DMS153 (cell line): ENCODE results near the gene CHTF18.

Source experiments
- DNase-seq: peaks from one replicate; lab custom pipeline; 2025; lab: John Stamatoyannopoulos, UW

The CHTF18 gene

DNA sequence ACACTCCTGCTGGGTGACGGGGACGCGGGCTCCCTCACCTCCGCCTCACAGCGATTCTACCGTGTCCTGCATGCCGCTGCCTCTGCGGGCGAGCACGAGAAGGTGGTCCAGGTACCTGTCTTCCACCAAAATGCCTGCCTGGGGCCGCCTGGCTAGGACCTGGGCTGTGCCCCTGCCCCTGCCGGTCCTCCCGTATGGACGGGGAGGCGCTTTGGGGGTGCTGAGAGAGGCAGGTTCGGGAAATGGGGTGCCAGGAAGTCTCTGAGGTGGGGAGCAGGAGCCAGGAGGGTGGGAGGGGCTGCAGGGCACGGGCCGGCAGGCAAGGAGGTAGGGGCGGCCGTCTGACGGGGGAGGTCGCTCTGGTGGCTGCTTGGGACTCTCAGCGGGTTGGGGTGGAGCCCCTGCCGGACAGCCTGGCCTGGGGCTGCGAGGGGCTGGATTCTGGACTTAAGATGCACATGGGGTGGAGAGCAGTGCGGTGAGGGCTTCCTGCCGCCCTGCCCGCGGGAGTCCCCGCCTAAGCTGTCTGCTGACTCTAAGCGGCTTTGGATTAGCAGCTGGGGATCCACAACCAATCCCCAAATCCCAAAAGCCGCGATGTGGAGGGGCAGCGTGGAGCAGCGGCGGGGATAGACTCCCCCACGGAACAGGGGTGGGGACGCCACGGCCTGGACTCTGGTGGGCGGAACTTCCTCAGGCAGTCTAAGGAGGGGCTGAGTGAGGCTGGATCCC is 5.8 kb downstream of the CHTF18 start:
- no peak for DNase-seq

DNA sequence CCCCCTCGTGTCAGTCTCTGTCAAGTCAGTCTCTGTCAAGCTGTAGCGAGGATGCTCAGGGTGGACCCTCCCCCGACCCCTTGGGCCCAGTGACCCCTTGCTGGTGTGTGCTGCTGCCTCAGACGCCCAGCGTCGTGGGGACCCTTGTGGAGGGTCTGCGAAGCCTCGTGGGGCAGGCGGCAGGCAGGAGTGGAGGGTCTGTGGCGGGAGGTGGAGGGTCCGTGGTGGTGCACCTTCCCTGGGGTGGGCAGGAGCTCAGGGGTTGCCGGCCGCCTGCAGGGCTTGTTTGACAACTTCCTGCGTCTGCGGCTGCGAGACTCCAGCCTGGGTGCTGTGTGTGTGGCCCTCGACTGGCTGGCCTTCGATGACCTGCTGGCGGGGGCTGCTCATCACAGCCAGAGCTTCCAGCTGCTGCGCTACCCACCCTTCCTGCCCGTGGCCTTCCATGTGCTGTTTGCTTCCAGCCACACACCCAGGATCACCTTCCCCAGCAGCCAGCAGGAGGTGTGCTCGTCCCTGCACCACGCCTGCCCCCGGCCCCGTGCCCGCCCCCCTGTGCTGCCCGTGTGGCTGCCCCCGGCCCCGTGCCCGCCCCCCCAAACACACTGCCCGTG is 6.5 kb downstream of the CHTF18 start:
- DNase-seq = no peak

DNA sequence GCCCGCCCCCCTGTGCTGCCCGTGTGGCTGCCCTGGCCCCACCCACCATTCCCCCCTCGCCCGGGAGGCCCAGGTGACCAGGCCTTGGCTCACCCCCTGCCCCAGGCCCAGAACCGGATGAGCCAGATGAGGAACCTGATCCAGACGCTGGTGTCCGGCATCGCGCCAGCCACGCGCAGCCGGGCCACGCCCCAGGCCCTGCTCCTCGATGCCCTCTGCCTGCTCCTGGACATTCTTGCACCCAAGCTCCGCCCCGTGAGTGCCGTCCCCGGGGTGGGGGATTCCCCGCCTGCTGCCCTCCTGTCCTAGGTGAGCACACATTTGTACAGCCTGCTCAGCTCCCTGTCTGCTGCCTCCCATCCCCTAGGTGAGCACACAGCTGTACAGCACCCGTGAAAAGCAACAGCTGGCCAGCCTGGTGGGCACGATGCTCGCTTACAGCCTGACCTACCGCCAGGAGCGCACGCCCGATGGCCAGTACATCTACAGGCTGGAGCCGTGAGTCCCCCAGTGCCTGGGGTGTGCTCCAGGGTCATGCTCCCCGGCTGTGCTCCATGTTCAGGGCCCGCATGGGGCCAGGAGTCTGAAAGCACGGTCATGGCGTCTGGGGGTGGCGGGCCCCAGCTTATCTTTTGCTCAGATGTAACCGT is 7.3 kb downstream of the CHTF18 start:
- DNase-seq = no peak

DNA sequence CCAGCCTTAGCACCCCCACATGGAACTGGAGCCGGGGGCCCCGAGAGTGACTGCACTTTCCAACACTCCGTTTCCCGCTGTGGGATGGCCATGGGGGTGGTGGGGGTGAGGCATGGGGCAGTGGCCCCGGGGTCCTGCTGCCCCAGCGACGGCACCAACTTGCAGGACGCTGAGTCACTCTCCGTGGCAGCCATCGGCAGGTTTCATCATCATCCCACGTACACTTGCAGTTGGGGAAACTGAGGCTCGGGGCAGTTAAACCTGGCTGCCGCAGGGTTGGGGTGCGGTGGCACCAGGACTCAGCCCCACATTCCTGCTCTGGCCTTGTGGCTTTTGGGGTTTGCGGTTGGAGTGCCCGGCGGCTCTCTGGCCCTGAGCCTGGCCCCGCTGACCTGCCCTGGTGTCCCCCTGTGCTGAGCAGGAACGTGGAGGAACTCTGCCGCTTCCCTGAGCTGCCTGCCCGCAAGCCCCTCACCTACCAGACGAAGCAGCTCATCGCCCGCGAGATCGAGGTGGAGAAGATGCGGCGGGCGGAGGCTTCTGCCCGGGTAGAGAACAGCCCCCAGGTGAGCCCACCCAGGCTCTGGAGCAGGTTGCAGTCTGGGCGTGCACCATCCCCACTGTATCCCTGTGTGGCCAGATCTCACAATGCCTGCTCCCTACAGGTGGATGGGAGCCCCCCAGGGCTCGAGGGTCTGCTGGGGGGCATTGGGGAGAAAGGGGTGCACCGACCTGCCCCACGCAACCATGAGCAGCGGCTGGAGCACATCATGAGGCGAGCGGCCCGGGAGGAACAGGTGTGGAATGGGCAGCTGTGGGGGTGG is 8.1 kb downstream of the CHTF18 start:
- no peak for DNase-seq

DNA sequence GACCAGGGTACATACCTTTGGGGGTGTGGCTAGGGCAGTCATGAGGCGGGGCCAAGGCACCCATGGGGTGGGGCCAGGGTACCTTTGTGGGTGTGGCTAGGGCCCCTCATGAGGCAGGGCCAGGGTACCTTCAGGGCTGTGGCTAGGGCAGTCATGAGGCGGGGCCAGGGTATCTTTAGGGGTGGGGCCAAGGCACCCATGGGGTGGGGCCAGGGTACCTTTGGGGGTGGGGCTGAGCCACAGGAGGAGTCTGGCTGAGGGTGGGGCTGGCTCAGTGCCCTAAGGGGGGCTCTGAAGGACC is 8.7 kb downstream of the CHTF18 start:
- DNase-seq = no peak

DNA sequence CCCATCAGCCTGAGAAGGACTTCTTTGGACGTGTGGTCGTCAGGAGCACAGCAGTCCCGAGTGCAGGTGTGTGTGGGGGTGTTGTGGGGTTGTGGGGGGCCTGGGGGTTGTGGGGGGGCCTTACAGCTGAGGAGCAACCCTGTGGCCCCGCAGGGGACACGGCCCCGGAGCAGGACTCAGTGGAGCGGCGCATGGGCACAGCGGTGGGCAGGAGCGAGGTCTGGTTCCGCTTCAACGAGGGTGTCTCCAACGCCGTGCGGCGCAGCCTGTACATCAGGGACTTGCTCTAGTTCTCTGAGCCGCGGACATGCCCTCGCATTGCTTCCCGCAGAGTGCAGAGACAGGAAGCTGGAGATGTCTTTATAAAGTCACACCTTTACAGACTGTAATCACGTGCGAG is 9.3 kb downstream of the CHTF18 start:
- no peak for DNase-seq

DNA sequence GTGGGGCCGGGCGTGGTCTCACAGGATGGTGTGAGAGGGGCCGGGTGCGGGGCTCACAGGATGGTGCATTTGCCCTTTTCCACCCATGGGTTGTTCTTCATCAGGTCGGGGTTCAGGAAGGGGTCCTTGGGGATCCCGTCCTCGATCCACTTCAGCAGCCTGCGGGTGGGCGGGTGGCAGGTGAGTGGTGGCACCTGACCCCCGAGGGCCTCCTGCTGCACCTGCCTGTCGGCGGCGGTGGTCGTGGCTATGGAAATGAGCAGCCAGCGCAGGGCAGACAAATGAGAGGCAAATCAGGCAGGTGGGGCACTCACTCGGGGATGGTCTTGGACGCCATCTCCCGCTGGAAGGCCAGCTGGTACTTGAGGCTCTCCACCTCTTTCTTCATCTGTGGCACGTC is 10.2 kb downstream of the CHTF18 start:
- no peak for DNase-seq

DNA sequence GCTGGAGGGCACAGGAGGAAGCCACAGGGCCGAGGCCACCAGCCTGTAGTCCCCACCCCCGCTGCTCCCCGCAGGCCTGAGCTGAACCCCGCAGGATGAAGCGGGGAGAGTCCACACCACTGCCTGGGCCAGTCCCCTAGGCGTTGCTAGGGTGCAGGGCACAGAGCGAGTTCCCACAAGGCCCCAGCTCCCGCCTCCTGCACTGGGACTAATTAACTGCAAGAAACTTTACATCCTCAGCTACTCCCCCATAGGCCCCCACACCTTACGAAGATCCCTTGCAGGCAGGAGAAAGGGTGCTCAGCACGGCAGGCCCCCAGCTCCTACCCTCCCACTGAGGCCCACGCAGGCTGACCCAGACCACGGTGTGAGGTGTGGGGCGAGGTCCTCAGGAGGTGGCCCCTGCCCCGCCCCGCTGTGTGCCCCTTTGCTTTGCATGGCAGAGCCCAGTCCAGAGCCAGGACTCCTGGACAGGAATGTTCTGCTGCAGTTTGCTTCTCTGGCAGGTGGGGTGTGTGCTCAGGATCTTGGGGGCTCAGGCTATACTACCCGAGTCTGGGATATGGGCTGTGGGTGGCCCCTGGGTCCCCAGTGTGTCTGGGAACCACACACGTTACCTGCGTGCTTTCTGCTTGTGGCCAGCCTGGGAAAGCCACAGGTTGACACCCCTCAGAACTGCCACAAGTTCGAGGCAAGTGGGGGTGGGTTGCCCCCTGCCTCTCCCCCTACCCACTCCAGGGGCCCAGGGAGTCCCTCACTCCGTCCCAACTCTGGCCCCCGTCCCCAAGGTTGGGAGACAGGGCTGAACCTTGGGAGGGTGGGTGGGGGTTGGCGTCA is 10.9 kb downstream of the CHTF18 start:
- no peak for DNase-seq

DNA sequence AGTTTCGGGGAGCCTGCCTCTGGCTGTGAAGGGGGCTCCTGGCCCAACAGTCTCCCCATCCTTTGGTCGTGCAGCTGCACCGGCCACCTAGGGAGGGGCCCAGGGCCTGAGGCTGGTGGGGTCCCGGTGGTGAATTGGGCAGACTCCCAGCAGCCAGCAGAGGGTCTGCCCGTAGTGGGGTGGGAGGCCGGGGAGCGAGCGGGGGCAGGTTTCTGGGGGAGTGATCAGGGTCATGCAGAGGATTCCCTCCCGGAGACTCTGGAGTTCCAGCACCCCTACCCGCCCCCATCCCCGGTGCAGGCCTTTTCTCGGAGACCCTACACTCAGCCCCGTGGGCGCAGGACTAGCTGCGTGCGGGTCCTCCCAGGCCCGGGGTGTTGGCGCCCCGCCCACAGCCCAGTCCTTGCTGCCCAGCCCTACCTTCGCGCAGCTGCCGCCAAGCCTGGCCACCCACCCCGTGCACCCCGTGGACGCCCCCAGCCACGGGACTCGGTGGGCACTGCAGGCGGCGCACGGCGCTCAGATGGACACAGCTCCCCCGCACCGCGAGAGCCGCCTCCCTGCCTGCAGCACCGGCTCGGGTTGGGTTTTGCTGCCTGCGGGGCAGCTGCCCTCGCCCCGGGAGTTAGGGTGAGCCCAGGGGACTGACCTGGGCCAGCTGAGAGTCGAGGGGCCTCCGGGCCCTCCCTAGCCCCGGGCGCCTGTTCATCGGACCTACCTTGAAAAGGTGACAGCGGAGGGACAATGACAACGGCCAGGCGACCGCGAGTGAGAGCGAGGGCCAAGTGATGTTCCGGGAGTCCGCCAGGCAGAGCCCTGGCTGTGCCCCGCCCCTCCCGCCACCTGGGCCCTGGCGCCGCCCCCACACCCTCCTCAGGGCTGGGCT is 11.8 kb downstream of the CHTF18 start, which contains the start of gene GNG13:
GNG13 (minus strand) TSS at position 787 of the 886 bp plus-strand sequence. CDS start 1,657 bp downstream, outside the sequence.
- DNase-seq = no peak

DNA sequence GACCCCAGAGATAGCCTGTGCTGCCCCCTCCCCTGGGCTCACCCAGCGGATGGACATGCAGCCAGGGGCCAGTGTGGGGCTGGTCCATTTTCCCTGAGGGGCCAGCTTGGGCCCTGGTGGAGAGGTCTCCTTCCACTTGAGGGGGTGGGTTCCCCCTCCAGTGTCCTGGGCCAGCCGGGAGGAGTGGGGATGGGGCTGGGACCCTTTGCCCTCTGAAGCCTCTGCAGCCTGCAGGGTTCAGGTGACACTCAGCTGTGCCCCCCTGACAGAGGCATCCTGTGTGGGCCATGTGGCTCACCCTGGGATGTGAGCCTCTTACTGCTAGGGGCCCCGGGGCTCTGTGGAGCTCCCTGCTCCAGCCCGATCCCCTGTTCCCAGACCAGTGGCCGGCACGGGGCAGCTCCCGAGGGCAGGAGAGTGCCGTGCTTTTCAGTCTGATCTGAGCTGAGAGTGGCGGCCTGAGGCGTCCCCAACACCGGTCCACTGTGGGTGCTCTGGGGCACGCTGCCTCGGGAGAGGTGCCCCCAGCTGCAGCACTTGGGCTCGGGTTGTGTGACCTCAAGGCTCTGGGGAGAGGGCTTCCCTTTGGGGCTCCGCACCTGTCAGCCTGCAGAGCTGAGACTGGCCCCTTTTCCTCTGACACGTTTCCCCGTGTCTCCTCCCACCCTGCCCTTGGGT is 12.6 kb downstream of the CHTF18 start:
- no peak for DNase-seq

DNA sequence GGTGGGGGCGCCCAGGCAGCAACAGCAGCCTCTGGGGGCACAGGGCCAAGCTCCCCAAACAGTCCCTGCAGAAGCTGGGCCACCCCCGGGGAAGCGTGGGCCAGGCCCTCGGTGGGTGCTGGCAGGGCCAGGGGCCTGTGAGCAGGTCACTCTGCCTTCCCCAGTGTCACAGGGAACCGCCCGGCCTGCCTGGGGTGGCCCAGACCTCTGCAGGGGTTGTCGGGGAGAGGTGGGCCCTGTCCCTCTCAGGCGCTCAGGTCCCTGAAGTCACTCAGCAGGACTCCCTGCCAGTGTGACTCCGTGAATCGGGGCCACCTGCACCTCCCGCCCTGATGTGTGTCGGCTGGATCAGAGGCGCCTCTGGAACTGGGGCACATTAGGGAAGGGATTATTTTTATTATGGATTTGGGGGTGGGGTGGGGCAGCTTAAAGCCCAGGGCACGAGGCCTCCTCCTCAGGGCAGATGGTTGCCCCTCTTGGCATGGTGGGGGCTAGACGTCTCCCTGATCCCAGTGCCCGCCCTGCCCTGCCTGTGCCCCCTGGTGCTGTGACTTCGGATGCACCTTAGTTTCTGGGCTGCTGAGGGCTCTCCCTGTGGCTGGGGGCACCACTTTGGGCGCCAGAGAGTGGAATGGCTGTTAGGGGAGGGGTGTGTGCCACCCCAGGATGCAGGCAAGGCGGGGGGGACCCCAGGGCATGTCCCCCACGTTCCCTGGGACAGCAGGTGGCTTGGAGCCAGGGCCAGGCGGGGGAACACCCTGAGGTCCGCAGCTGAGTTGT is 13.4 kb downstream of the CHTF18 start:
- no peak for DNase-seq

DNA sequence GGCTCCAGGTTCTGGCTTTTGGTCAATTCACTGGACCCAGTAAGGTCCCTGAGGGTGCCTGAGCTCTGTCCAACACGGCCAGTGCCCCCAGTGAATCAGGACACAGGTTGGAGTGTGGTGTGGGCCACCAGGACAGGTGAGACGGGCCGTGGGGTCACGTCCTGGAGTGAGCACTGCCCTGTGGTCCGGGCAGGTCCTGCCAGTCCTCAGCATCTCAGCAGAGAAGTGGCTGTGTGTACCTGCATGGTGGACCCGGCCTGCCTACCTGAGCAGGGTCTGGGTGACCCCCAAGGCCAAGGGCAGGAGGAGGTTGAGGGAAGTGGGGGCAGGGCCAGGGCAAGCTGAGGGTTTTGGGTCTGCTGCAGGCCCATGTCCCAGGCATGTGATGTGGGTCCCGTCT is 14.0 kb downstream of the CHTF18 start:
- no peak for DNase-seq

DNA sequence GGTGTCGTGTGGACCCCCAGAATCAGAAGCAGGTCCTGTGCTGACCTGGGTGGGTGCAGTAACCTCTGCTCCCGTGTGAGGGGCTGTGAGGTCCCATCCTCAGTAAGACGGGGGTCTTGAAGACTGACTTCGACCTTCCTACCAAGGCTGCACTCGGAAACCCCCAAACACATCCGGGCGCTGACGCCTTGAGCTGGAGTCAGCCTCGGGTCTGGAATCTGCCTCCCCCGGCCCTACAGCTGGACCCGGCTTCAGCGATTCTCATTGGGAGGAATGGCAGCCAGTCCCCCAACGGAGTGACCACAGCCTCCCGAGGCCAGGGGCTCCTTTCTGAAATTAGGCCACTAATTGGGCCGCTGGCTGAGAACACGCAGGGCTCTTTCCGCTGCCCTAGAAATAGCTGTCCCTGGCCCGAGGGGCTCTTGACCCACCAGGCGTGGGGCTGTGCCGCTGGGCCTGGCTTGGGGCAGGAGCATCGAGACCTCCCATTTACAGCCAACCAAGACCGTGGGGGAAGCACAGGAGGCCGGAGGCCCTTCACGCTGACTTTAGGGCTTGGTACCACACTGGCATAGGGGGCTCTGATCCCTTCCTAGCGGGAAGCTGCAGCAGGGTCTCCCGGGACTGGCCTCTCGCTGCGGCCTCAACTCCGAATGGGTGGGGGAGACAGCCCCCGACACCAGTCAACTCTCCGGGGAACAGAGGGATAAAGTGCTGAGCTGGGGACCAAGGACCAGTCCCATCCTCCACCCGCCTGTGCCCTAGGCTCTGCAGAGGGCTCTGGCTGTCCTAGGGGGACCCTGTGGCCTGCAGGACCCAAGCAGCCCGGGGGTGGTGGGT is 14.7 kb downstream of the CHTF18 start:
- DNase-seq = no peak

DNA sequence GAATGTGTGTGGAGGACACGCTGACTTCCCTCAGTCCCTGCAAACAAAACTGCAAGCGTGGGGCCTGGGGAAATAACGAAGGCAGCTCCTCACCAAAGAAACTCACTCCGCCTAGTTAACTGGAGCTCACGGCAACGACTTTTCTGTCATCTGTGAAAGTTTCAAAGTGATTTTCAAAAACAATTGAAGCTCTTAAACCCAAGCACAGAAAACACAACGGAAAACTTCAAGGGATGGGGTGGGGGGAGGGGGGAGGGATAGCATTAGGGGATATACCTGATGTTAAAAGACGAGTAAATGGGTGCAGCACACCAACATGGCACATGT is 15.3 kb downstream of the CHTF18 start:
- DNase-seq = no peak

DNA sequence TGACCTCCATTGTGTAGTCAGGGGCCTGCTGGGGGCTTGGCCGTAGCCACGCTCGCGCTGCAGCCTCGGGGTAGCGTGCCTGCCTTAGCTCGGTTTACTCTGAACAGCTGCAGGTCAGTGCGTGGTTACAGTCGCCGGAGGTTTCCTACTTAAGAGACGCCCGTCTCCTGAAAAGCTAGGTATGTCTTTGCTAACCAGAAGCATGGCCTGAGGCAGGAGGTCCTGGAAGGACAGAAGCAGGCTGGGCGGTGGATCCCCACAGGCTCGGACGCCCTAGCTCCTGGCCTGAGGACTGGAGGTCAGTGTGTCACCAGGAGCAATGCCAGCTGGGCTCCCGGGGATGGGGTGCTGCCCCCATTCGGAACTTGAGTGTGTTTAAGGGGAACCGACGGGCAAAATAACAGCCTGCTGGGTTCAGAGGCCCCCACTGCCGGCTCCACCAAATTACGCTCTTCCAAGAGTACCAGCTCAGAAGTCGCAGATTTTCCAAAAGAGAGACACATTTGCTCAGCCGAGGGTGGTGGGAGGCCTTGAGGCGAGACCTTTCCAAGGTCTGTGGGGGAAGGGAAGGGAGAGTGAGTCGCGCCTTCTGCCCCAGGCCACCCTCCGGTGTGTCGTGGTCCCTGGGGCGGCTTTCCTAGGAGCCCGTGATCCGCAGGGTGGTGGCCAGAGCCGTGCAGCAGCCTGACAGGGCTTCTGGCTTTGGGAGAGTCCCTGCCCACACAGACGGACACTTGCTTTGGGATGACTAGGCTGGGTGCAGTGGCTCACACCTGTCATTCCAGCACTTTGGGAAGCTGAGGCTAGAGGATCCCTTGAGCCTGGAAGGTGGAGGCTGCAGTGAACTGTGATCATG is 16.0 kb downstream of the CHTF18 start:
- DNase-seq = no peak

DNA sequence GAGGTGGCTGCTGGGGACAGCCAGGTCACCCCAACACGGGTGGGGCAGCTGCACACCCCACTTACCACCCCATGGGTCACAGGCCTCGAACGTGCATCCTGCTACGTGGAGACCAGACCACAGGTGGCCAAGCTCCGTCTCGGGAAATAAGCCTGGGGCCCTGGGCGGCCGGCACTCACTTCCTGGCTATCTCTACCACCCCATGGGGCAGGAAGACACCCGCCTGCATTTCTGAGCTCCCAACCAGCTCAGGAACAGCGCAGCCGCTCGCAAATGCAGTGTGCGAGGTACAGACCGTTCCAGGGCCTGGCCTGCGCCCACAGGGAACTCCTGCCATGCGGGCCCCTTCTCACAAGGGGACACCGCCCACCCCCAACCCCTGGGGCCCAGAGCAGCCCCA is 17.1 kb downstream of the CHTF18 start:
- no peak for DNase-seq

DNA sequence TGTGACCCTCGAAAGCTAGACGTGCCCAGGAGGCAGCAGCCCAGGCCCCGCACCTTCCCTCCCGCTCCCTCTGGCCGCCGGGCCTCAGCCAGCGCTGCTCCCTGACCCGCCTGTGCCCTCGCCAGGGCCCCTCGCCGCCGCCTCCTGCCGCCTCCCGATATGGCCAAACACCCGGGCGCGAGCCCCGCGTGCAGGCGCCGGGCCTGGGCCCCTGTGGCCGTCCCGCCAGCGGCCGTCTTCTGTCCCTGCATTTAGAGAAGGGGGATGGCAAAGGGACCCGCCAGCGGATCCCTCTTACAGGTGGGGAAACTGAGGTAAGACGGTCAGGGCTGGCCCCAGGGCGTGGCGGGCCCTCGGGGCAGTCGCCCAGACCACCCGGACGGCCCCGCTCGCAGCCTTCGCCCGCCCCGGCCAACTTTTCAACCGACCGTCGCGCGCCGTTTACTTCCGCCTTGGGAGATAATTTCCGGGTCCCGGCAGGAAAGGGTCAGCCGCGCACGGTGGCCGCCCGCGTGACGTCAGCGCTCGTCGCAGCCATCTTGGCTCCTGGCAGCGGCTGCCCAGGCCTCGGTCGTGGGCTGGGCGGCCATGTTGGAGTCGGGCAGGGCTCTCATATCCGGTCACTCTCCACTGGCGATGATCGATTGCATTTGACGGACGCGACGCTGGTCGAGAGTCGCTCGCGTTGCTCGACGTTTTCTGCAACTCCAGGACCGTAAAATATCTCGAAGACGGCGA is 19.1 kb downstream of the CHTF18 start:
- DNase-seq = peak; percentile 53
